ENCODE results near the gene MPPED1.

Gene MPPED1

DNA sequence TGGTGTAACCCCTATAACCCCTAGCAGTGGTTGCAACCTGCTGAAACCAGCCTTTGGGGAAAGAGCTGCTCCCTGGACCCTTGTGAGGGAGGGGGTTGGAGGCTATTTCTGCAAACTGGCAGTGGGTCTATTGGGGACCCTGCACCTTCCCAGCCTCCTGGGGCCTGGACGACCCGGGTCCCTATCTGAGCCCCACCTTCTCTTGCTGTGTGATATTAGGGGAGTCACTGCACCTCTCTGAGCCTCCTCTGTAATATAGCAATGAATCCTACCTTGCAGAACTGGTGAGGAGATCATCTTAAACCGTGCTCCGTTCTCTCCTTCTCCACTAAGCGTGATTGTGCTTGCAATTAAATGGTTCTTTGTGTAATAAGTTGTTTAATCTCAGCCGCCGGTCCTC is 24.0 kb upstream of the MPPED1 start:
- H3K4me1 ChIP-seq (ENCODE audit: insufficient read depth, low read length), result peaks cover 4% of the 10 kb centered on the region
- H3K36me3 ChIP-seq (ENCODE audit: insufficient read depth, low read length), result no peaks in the 10 kb centered on the region
- no peak overlapping the region for H3K9ac ChIP-seq (ENCODE audit: low read depth, low read length)
- 0 out of 2 replicates have a peak, but pooled peaks cover 2% of the 10 kb centered on the region for H3K9me3 ChIP-seq (ENCODE audit: control insufficient read depth, insufficient read depth, low read length)

DNA sequence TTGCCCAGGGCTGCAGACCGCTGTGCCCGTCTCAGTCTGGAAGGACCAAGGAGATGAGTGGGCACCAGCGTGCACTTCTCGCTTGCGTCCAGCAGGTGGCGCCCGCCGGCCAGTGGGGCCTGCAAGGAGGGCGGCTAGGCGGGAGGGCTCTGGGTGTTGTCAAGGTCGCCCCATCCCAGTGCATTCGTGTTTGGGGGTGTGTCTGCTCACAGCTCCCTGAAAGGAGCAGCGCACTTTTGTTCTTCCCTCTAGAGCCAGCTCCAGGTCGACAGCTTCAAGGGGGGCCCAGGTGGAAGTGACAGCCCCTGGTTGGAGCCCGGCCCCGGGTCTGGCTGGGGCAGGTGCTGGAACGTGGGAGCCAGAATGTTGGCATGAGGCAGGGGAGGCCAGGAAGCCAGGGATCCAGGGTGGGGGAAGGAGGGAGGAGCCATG is 23.4 kb upstream of the MPPED1 start:
- Histone ChIP-seq H3K9me3 (ENCODE audit: control insufficient read depth, insufficient read depth, low read length) (0 out of 2 replicates have a peak, but pooled peaks cover 2% of the 10 kb centered on the region), H3K9ac (ENCODE audit: low read depth, low read length) (no peak overlapping the region), H3K4me1 (ENCODE audit: insufficient read depth, low read length) (peaks cover 7% of the 10 kb centered on the region), H3K36me3 (ENCODE audit: insufficient read depth, low read length) (no peaks in the 10 kb centered on the region)

DNA sequence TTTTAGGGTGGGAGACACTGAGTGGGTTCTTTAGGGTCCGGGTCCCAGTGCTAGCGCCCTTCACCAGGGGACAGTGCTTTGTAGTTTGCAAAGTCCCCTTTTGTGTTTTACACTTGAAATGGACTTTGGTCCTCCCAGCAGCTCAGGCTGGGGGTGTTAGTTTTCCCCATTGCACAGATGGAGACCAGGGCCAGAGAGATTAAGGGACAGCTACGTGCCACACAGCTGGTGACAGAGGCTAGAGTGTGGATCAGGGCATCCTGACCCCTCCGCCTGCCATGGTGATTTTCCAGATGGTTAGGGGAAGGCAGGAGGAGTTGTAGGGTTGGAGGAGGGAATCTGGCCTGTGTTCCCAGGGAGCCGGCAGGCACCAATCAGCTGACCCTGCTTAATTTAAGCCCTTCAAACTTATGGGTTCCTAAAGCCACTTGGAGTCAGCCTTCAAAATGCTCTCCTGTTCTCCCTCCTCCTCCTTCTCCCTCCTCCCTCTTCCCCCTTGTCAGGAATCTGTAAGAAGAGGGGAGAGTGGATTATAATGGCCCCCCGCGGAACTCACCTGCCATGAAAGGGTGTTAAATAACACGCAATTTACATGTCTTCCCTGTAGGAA is 22.5 kb upstream of the MPPED1 start:
- no peak overlapping the region for H3K9ac ChIP-seq (ENCODE audit: low read depth, low read length)
- no peaks in the 10 kb centered on the region for H3K36me3 ChIP-seq (ENCODE audit: insufficient read depth, low read length)
- H3K4me1 ChIP-seq (ENCODE audit: insufficient read depth, low read length), result peaks cover 7% of the 10 kb centered on the region
- 0 out of 2 replicates have a peak, but pooled peaks cover 2% of the 10 kb centered on the region for H3K9me3 ChIP-seq (ENCODE audit: control insufficient read depth, insufficient read depth, low read length)

DNA sequence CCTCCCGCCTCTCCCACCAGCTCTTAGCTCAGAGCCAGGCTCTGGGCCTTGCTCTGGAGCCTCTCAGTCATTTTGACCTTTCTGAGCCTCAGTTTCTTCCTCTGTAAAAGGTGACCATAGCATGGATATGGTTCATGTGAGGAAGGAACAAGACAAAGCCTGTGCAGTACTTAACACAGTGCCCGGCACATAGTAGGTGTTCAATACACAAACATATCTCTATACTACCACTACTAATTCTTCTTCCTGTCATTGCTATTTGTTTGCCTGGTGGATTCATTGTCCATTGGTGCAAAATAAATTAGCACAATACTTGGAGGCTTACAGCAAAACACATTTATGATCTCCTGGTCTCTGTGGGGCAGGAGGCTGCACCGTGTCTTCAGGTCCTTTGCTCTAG is 21.6 kb upstream of the MPPED1 start:
- peaks cover 7% of the 10 kb centered on the region for H3K4me1 ChIP-seq (ENCODE audit: insufficient read depth, low read length)
- 0 out of 2 replicates have a peak, but pooled peaks cover 2% of the 10 kb centered on the region for H3K9me3 ChIP-seq (ENCODE audit: control insufficient read depth, insufficient read depth, low read length)
- no peak overlapping the region for H3K9ac ChIP-seq (ENCODE audit: low read depth, low read length)
- no peaks in the 10 kb centered on the region for H3K36me3 ChIP-seq (ENCODE audit: insufficient read depth, low read length)

DNA sequence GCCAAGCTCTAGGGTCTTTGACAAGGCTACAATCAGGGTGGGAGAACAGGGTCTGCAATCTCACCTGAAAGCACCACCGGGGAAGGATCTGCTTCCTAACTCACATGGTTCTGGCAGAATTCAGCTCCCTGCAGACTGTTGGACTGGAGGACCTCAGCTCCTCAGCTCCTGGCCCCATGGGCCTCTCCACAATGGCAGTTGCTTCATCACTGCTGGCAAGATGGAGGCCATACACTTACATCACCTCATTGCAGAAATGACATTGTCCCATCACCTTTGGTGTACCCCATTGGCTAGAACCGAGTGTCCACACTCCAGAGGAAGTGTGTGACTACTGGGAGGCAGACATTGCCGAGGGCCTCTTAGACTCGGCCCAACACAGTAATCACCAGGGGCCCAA is 20.9 kb upstream of the MPPED1 start:
- Histone ChIP-seq H3K9ac (ENCODE audit: low read depth, low read length) (no peak overlapping the region), H3K9me3 (ENCODE audit: control insufficient read depth, insufficient read depth, low read length) (0 out of 2 replicates have a peak, but pooled peaks cover 2% of the 10 kb centered on the region), H3K4me1 (ENCODE audit: insufficient read depth, low read length) (peaks cover 7% of the 10 kb centered on the region), H3K36me3 (ENCODE audit: insufficient read depth, low read length) (no peaks in the 10 kb centered on the region)

DNA sequence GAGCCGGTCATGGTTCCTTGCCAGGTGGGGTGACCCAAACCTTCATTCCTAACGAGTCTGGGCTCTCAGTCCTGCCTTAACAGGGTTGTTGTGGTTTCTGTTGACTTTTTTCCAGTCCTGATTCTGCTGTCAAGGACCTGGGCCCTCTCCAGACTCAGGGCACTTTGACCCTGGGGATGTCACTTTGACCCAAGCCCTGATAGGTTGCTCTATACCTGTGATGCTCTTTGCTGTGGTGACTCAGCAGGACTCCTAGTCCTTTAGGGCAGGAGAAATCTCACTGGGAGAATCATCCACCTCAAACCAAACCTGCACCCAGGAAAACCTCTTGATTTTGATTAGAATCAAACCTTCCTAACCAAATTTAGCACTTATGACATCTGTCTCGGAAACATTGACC is 20.5 kb upstream of the MPPED1 start:
- H3K4me1 ChIP-seq (ENCODE audit: insufficient read depth, low read length), result peaks cover 7% of the 10 kb centered on the region
- no peaks in the 10 kb centered on the region for H3K36me3 ChIP-seq (ENCODE audit: insufficient read depth, low read length)
- no peak overlapping the region for H3K9ac ChIP-seq (ENCODE audit: low read depth, low read length)
- H3K9me3 ChIP-seq (ENCODE audit: control insufficient read depth, insufficient read depth, low read length), result 0 out of 2 replicates have a peak, but pooled peaks cover 2% of the 10 kb centered on the region

DNA sequence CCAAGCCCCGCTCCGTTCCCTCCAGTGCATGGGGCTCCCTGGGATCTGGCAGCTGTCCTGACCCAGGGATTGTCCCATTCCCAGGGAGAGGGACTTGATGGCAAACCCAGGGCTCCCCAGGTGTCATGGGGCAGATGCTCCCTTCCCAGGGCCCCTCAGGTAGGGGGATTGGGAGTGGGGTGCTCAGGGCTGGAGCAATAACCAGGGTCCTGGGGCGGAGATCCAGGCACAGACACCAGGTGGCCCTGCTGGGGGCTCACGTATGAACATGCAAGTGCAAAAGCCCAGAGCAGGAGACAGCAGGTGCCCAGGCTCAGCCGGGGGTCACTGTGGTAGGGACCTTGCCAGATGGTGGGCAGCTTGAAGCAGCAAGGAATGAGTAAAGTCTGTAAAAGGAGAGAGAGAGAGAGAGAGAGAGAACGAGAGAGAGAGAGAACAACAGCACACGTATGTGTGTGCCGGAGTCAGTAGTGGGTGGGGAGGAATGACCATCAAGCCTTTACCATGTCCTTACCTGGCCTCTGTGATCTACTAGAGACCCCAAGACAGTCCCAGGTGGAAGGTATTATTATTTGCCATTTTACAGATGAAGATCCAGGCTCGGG is 19.3 kb upstream of the MPPED1 start:
- Histone ChIP-seq H3K36me3 (ENCODE audit: insufficient read depth, low read length) (no peaks in the 10 kb centered on the region), H3K9ac (ENCODE audit: low read depth, low read length) (no peak overlapping the region), H3K9me3 (ENCODE audit: control insufficient read depth, insufficient read depth, low read length) (0 out of 2 replicates have a peak, but pooled peaks cover 2% of the 10 kb centered on the region), H3K4me1 (ENCODE audit: insufficient read depth, low read length) (peaks cover 7% of the 10 kb centered on the region)

DNA sequence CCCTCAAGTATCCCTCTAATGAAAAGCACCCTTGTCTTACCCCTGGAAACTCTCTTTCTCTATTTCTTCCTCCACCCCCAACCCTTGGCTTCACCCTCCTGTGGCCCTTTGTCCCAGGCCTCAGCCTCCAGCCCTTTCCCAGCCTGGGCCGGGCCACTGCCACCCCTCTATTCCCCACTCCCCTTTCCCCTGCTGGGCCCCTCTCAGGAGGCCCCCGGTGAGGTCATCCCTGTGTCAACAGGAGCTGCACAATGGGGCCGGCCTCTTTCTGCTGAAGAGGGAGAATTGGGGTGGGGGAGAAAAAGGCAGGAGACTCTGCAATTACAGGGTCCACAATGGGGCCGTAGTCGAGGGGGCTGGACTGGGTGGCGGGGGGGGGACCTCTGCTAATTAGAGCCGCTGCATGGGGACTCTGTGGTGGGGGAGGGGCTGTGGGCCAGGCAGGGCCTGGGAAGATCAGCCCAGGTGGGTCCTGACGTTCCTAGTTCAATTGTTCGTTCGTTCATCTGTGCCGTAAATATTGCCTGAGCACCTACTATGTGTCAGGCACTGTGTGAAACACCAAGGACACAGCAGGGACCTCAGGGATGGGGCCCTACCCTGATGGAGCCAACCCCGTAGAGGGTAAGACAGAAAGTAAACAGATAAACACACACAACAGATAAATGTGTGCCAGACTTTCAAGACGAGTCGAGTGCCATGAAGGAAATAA is 18.5 kb upstream of the MPPED1 start:
- Histone ChIP-seq H3K9me3 (ENCODE audit: control insufficient read depth, insufficient read depth, low read length) (0 out of 2 replicates have a peak, but pooled peaks cover 2% of the 10 kb centered on the region), H3K36me3 (ENCODE audit: insufficient read depth, low read length) (no peaks in the 10 kb centered on the region), H3K4me1 (ENCODE audit: insufficient read depth, low read length) (peaks cover 7% of the 10 kb centered on the region), H3K9ac (ENCODE audit: low read depth, low read length) (no peak overlapping the region)

DNA sequence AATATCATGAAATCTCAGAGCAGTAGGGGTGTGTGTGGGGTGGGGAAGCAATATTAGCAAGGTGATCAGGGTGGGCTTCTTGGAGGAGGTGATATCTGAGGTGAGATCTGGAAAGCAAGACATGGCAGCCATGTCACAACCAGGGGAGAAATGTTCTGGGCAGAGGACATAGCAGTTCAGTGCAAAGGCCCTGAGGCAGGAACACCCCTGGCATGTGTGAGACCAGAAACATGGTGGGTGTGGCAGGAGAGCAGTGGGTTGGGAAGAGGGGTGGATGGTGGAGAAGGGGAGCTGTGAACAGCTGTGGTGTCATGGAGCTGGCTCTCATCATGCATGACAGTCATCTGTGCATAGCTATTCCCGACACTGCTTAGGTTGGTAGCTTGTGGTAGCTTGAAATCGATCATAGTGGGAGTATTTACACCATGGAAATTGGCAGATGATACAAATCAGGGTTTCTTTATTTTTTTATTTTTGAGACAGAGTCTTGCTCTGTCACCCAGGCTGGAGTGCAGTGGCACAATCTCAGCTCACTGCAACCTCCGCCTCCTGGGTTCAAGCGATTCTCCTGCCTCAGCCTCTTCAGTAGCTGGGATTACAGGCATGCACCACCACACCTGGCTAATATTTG is 17.9 kb upstream of the MPPED1 start:
- no peaks in the 10 kb centered on the region for H3K36me3 ChIP-seq (ENCODE audit: insufficient read depth, low read length)
- H3K4me1 ChIP-seq (ENCODE audit: insufficient read depth, low read length), result peaks cover 7% of the 10 kb centered on the region
- 0 out of 2 replicates have a peak, but pooled peaks cover 2% of the 10 kb centered on the region for H3K9me3 ChIP-seq (ENCODE audit: control insufficient read depth, insufficient read depth, low read length)
- no peak overlapping the region for H3K9ac ChIP-seq (ENCODE audit: low read depth, low read length)

DNA sequence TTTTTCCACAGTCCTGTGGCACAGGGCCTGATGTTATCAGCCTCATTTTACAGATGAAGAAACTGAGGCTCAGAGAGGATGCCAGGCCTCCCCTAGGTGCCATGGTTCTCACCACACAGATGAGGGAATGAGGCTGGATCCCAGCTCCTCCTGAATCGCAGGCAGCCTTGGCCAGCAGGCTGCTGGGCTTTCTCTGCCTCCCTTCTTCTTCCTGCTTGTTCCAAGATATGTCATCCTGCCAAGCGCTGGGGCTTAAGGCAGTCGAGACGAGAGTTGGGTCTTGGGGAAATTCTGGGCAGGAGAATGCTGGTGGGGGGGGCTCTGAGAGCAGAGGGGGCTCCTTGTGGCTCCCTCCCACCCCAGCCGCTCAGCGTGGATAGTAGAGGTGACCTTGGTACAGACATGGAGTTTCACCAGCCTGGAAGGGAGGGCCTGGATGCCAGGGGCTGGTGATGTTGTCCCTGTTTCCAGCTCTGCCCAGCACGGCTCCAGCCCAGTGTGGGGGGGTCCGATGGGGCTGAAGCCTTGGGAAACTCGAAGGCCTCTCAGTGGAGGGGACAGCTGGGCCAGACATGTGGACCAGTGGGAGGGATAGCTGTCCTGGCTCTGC is 16.6 kb upstream of the MPPED1 start:
- H3K9ac ChIP-seq (ENCODE audit: low read depth, low read length), result no peak overlapping the region
- no peaks in the 10 kb centered on the region for H3K36me3 ChIP-seq (ENCODE audit: insufficient read depth, low read length)
- H3K4me1 ChIP-seq (ENCODE audit: insufficient read depth, low read length), result peaks cover 7% of the 10 kb centered on the region
- H3K9me3 ChIP-seq (ENCODE audit: control insufficient read depth, insufficient read depth, low read length), result no peaks in the 10 kb centered on the region

DNA sequence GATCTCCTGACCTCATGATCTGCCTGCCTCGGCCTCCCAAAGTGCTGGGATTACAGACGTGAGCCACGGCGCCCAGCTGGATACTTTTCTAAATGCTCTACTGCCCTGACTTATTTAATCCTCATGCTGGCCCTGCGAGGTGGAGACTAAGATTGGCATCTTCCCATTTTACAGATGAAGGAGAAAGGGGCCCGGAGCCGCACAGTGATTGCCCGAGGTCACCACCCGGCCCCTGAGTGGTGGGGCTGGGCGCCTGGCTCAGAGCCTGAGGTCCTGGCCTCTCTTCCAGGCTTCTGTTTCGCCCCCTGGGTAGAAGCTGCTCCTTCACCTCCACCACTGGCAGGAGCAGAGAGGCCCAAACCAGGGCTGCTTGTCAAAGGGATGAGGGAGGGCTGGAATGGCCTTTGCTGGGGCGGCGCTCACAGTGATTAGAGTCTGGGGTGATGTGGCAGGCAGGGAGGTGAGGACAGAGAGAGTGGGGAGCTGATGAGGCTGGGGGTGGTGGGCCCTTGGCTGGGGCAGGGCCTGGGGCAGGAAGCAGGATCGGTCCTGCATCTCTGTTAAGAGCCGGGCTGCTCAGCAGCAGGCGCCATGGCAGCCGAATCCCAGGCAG is 15.4 kb upstream of the MPPED1 start:
- Histone ChIP-seq H3K4me1 (ENCODE audit: insufficient read depth, low read length) (peaks cover 7% of the 10 kb centered on the region), H3K9me3 (ENCODE audit: control insufficient read depth, insufficient read depth, low read length) (no peaks in the 10 kb centered on the region), H3K36me3 (ENCODE audit: insufficient read depth, low read length) (no peaks in the 10 kb centered on the region), H3K9ac (ENCODE audit: low read depth, low read length) (no peak overlapping the region)

DNA sequence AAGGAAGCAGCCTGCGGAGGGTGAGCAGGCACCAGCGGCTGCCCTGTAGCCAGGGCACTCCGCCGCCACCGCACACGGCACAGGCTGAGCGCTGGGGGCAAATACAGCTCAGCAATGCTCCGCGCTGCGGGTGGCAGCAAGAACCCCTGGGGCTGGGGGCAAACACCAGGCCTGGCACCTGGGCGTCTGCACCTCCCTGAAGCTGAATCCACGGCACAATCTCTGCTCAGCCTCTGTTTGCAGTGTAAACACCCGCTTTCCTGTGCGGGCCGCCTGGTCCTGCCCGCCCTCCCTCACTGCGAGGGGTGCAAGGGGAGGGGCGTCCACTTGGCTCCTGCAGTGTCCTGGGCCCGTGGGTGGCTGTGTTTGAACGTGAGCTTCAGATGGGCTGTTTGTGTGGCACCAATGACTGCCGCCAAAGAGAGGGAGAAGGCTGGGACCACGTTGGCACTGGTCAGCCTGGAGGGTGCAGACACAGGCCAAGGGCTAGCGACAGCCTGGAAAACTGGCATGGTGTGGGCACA is 14.8 kb upstream of the MPPED1 start:
- no peak overlapping the region for H3K9ac ChIP-seq (ENCODE audit: low read depth, low read length)
- no peaks in the 10 kb centered on the region for H3K9me3 ChIP-seq (ENCODE audit: control insufficient read depth, insufficient read depth, low read length)
- H3K4me1 ChIP-seq (ENCODE audit: insufficient read depth, low read length), result peaks cover 7% of the 10 kb centered on the region
- H3K36me3 ChIP-seq (ENCODE audit: insufficient read depth, low read length), result no peaks in the 10 kb centered on the region

DNA sequence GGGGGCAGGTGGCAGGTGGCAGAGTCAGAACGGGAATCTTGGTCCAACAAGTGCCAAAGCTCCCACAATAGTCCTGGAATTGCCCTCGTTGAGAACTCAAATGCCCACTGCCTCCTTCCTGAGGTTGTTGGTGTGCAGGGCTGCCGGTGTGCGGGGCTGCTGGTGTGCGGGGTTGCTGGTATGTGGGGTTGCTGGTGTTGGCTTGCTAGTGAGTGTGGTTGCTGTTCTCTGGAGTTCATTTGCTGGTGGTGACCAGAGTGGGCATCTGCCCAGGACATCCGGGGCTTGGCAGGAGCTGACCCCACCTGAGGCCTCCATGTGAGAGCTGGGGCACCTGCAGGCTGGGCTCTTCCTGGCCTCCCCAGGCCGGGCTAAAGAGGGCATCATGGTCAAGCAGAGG is 14.0 kb upstream of the MPPED1 start:
- Histone ChIP-seq H3K4me1 (ENCODE audit: insufficient read depth, low read length) (peaks cover 3% of the 10 kb centered on the region), H3K9ac (ENCODE audit: low read depth, low read length) (no peak overlapping the region), H3K9me3 (ENCODE audit: control insufficient read depth, insufficient read depth, low read length) (no peaks in the 10 kb centered on the region), H3K36me3 (ENCODE audit: insufficient read depth, low read length) (no peaks in the 10 kb centered on the region)

DNA sequence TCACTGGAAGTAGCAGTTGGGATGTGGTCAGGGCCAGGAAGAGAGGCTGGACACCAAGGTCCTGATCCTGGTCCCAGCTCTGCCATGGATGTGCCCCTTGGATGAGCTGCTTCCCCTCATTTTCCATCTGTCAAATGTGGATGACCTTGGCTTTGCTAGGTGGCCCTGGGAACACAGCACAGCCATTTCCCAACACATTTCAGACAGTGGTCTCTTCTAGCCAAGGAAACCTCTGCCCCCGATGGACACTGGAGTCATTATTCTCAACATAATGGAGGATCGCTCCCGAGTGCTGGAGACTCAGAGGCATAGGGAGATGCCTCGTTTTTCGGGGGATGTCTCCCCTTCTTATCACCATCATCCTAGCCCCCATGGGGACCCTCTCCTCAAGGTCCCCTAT is 13.6 kb upstream of the MPPED1 start:
- Histone ChIP-seq H3K9ac (ENCODE audit: low read depth, low read length) (no peak overlapping the region), H3K9me3 (ENCODE audit: control insufficient read depth, insufficient read depth, low read length) (no peaks in the 10 kb centered on the region), H3K4me1 (ENCODE audit: insufficient read depth, low read length) (no peaks in the 10 kb centered on the region; the same call in 1 of the 2 replicates), H3K36me3 (ENCODE audit: insufficient read depth, low read length) (no peaks in the 10 kb centered on the region)
